K562 (cell line): ENCODE measurements around the gene NUDT22. TPM values are rescaled to one million over a fixed set of nuclear protein-coding genes. Genes with fewer than 3 reads are reported as not detected.

ENCODE experiments used
- ATAC-seq: fragments of 200-7000 bp; cut with Tn5 transposase; 3 replicates; pipeline ENCODE4 v1.9.1; 2020; ENCODE audit warnings: moderate library complexity
- BruUV-seq: library from RNA; stranded (reverse); fragments of 400-500 nt; replicated peaks from 2 replicates; lab custom pipeline; 2021; lab: Mats Ljungman, UMichigan
- CTCF ChIA-PET: fragments of 300-600 bp; formaldehyde crosslinking; extraction: SDS; loops from one replicate; lab custom pipeline; 2021; ENCODE audit warnings: low intra/inter-chr PET ratio; lab: Yijun Ruan, JAX
- POLR2A ChIA-PET: fragments of 300-600, 350-650 bp; sonication (Branson Sonifier 250); formaldehyde crosslinking; extraction: SDS; loops from one replicate; lab custom pipeline; 2021; ENCODE audit warnings: antibody characterized with exemption, inconsistent platforms; lab: Yijun Ruan, JAX
- DNase-seq, 4 experiments: peaks; one replicate each; pipeline versions ENCODE4 v3.0.0 to v3.0.0-alpha.2; 2011 to 2018; ENCODE audit warnings: low spot score in 3 of 4, mixed read lengths in 3 of 4; ENCODE audit errors: extremely low read depth in 1 of 4
- FAIRE-seq: peaks from 2 replicates; lab custom pipeline; 2011; peaks lifted over from hg19 to GRCh38; lab: Jason Lieb, UNC
- H2AFZ ChIP-seq: 2 replicates; pipeline ENCODE4 v1.6.0; 2011; ENCODE audit warnings: low read depth, low read length, control low read depth, inconsistent platforms
- H3K27ac ChIP-seq: fragments of 200-600 bp; 3 replicates; pipeline ENCODE4 v1.8.0; 2011; ENCODE audit warnings: low read depth, mild to moderate bottlenecking, control low read depth, inconsistent platforms, low read length, moderate library complexity, mixed read lengths; ENCODE audit errors: extremely low read depth
- H3K27me3 ChIP-seq, 2 experiments: fragments of 300-600 bp in 1 of 2; 2 replicates in 1 of 2; 3 replicates in 1 of 2; pipeline versions ENCODE4 v1.6.0 to v1.8.0; 2011; ENCODE audit warnings: inconsistent platforms in 2 of 2, low read length in 2 of 2, mild to moderate bottlenecking in 1 of 2, mixed read lengths in 1 of 2, moderate library complexity in 1 of 2; ENCODE audit not compliant: control insufficient read depth in 2 of 2, insufficient read depth in 2 of 2
- H3K36me3 ChIP-seq: fragments of 300-600 bp; 3 replicates; pipeline ENCODE4 v1.8.0; 2011; ENCODE audit warnings: mild to moderate bottlenecking, low read length, inconsistent platforms; ENCODE audit not compliant: control insufficient read depth, insufficient read depth
- H3K4me1 ChIP-seq, 2 experiments: fragments of 200-600 bp in 1 of 2; replicated peaks in 1 of 2; 2 replicates in 1 of 2; 3 replicates in 1 of 2; pipeline versions ENCODE4 v1.5.1 to v1.8.0; 2011; ENCODE audit warnings: inconsistent platforms in 2 of 2, low read length in 2 of 2, mild to moderate bottlenecking in 1 of 2, mixed read lengths in 1 of 2, moderate library complexity in 1 of 2; ENCODE audit not compliant: control insufficient read depth in 2 of 2, insufficient read depth in 2 of 2
- H3K4me2 ChIP-seq: 2 replicates; pipeline ENCODE4 v1.6.1; 2011; ENCODE audit warnings: low read length, control low read depth, inconsistent platforms, mixed read lengths; ENCODE audit not compliant: insufficient read depth
- H3K4me3 ChIP-seq: fragments of 200-600 bp; sonication (generic), shearing (Covaris generic); 2 replicates; pipeline ENCODE4 v1.5.1; 2016; ENCODE audit warnings: control low read depth, inconsistent platforms
- H3K79me2 ChIP-seq: fragments of 200-600 bp; 3 replicates; pipeline ENCODE4 v1.8.0; 2011; ENCODE audit warnings: low read length, inconsistent platforms; ENCODE audit not compliant: control insufficient read depth, insufficient read depth
- H3K9ac ChIP-seq, 2 experiments: 2 replicates each; pipeline versions ENCODE4 v1.6.0 to v1.6.1; 2011; ENCODE audit warnings: low read depth in 2 of 2, low read length in 2 of 2, control low read depth in 1 of 2, inconsistent platforms in 1 of 2, mild to moderate bottlenecking in 1 of 2, mixed read lengths in 1 of 2; ENCODE audit not compliant: insufficient read depth in 1 of 2
- H3K9me1 ChIP-seq: one replicate; pipeline ENCODE4 v1.6.0; 2011; ENCODE audit warnings: inconsistent platforms, mild to moderate bottlenecking, low read length, moderate library complexity; ENCODE audit not compliant: control insufficient read depth, insufficient read depth
- H3K9me3 ChIP-seq: replicated peaks from 2 replicates; pipeline ENCODE4 v1.5.1; 2011; ENCODE audit warnings: low read depth, low read length, inconsistent platforms; ENCODE audit not compliant: control insufficient read depth, insufficient read depth
- H4K20me1 ChIP-seq: replicated peaks from 2 replicates; pipeline ENCODE4 v1.6.1; 2011; ENCODE audit warnings: low read length, inconsistent platforms, mixed read lengths; ENCODE audit not compliant: control insufficient read depth, insufficient read depth
- ARID1B ChIP-seq: fragments of 450-650 bp; IDR thresholded peaks from 2 replicates; pipeline ENCODE4 v1.6.1; 2016; ENCODE audit warnings: antibody characterized with exemption, mild to moderate bottlenecking, inconsistent platforms
- CBFA2T3 ChIP-seq: fragments of 450-650 bp; IDR thresholded peaks from 2 replicates; pipeline ENCODE4 v1.6.1; 2017
- CREM ChIP-seq: IDR thresholded peaks from 2 replicates; pipeline ENCODE4 v1.6.1; 2014; ENCODE audit warnings: antibody characterized with exemption, low read depth
- DPF2 ChIP-seq: fragments of 450-650 bp; IDR thresholded peaks from 2 replicates; pipeline ENCODE4 v1.6.1; 2016
- EGR1 ChIP-seq: fragments of 450-650 bp; conservative IDR thresholded peaks from 2 replicates; pipeline ENCODE4 v1.6.1; 2017; ENCODE audit warnings: mild to moderate bottlenecking
- HMGN3 ChIP-seq: IDR thresholded peaks from 2 replicates; pipeline ENCODE4 v1.6.1; 2011; ENCODE audit warnings: borderline replicate concordance, low read depth, mild to moderate bottlenecking, mixed read lengths, low read length; ENCODE audit not compliant: insufficient read length; ENCODE audit errors: extremely low read depth
- NRF1 ChIP-seq, 2 experiments: fragments of 450-650 bp; IDR thresholded peaks in 1 of 2; conservative IDR thresholded peaks in 1 of 2; 2 replicates each; pipeline ENCODE4 v1.6.1; 2014; ENCODE audit warnings: mild to moderate bottlenecking in 2 of 2
- POLR2G ChIP-seq: fragments of 200-400 bp; formaldehyde crosslinking; IDR thresholded peaks from 2 replicates; pipeline ENCODE4 v1.6.1; 2017; ENCODE audit warnings: low read depth, mild to moderate bottlenecking, antibody characterized with exemption, low read length, moderate library complexity
- RBFOX2 ChIP-seq: fragments of 200-400 bp; formaldehyde crosslinking; IDR thresholded peaks from 2 replicates; pipeline ENCODE4 v1.6.1; 2017; ENCODE audit warnings: low read depth, mild to moderate bottlenecking, low read length, moderate library complexity
- WHSC1 ChIP-seq: IDR thresholded peaks from one replicate; pipeline ENCODE4 v1.6.1; 2012; ENCODE audit warnings: low read length, control low read depth, inconsistent platforms
- ZBTB7A ChIP-seq: IDR thresholded peaks from 2 replicates; pipeline ENCODE4 v1.6.1; 2011; ENCODE audit warnings: low read depth, mild to moderate bottlenecking, low read length, moderate library complexity, borderline replicate concordance; ENCODE audit not compliant: control insufficient read depth
- ZFP1 ChIP-seq: fragments of 450-650 bp; formaldehyde crosslinking; IDR thresholded peaks from 2 replicates; pipeline ENCODE4 v1.4.0; 2020; ENCODE audit warnings: mild to moderate bottlenecking, mixed read lengths
- ZNF197 ChIP-seq: fragments of 200-800 bp; sonication (Bioruptor generic); IDR thresholded peaks from 2 replicates; pipeline ENCODE4 v1.6.1; 2016; ENCODE audit warnings: low read depth, missing genetic modification characterization, missing compliant biosample characterization
- WGBS: fragments of 100-300 bp; shearing (Covaris generic); methylation state at CpG from one replicate; pipeline ENCODE4 v1.1.6; 2016; ENCODE audit warnings: low coverage, mixed read lengths; ENCODE audit not compliant: insufficient coverage; ENCODE audit errors: missing lambda C conversion rate; 5-methylcytosine and 5-hydroxymethylcytosine counted together
- in situ Hi-C: fragments of 300-500 bp; cut with MboI; formaldehyde crosslinking; loops from 4 replicates; pipeline ENCODE4 v1.15.0; 2018; ENCODE audit warnings: inconsistent platforms, mixed read lengths
- intact Hi-C: fragments of 100-400 bp; cut with micrococcal nuclease; formaldehyde crosslinking; loops from 2 replicates; pipeline ENCODE4 v1.14.2; 2022
- polyA plus RNA-seq, 8 experiments: library from polyadenylated mRNA; depleted of rRNA in 4 of 8; stranded (reverse) in 5 of 8; unstranded in 3 of 8; fragments of >200 nt; fragmentation: Nextera tagmentation in 2 of 8; fragmentation: Illumina TruSeq in 1 of 8; extraction: Ambion mirVana in 2 of 8; extraction: Trizol in 1 of 8; gene quantifications; 2 replicates each; pipeline versions ENCODE4 v1.2.1 to v1.2.3, GENCODE V29; 2011 to 2014; ENCODE audit warnings: inconsistent platforms in 1 of 8, missing spikeins in 1 of 8
- total RNA-seq, 7 experiments: library from RNA; depleted of rRNA in 6 of 7; stranded (reverse); fragments of >200 nt in 6 of 7; fragmentation: Illumina TruSeq in 2 of 7; extraction: Trizol in 2 of 7; gene quantifications; 2 replicates each; pipeline versions ENCODE4 v1.2.1 to v1.2.3, GENCODE V29; 2011 to 2021; ENCODE audit warnings: low replicate concordance in 1 of 7
- TF ChIP-seq, protein P1 (sequence below): sonication (generic); formaldehyde crosslinking; IDR thresholded peaks from 2 replicates; pipeline ENCODE4 v1.8.1; 2023; ENCODE audit warnings: missing genetic modification reagents, mild to moderate bottlenecking, borderline replicate concordance
- TF ChIP-seq, protein P2 (sequence below), 2 experiments: fragments of 450-650 bp in 1 of 2; sonication (generic) in 1 of 2; formaldehyde crosslinking in 1 of 2; IDR thresholded peaks in 1 of 2; conservative IDR thresholded peaks in 1 of 2; 2 replicates each; pipeline versions ENCODE4 v1.6.1 to v1.8.1; 2016 to 2023; ENCODE audit warnings: mild to moderate bottlenecking in 2 of 2, moderate library complexity in 2 of 2, inconsistent platforms in 1 of 2, missing genetic modification reagents in 1 of 2

NUDT22 gene
- total and polyA plus RNA-seq, 9 of the 15 experiments (the other 6 are each of a cell fraction or from before 2014, with no cell fraction given), result 6.3 to 92.6 (median 37.4) TPM

DNA sequence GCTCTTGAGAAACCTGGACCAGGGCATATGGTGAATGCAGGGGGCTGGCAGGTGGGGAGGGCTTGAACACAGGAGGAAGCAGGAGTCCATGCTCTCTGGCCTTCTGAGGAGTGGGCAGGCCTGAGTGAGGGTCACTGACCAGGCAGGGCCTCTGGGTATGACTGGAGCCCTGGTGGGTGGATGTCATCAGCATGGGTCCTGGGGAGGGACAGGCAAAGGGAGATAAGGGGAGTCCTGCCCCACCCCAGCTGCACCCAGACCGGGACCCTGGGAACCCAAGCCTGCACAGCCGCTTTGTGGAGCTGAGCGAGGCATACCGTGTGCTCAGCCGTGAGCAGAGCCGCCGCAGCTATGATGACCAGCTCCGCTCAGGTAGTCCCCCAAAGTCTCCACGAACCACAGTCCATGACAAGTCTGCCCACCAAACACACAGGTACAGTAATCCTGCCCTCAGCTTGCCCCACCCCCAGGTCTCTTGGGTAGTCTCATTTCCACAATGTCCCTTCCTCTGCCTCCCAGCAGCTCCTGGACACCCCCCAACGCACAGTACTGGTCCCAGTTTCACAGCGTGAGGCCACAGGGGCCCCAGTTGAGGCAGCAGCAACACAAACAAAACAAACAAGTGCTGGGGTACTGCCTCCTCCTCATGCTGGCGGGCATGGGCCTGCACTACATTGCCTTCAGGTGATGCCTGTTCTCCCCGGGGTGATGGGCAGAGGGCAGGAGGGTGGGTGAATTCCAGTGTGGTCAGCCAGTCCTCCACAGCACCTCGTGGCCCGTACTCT is 6.3 kb downstream of the NUDT22 start:
- H3K79me2 ChIP-seq, result peaks cover 45% of the 10 kb centered on the region
- H3K4me3 ChIP-seq, result no peak overlapping the region
- peak overlapping the region; percentile 67 for H3K4me2 ChIP-seq
- CTCF ChIA-PET, result no interaction called here
- H3K9me1 ChIP-seq, result no peaks in the 10 kb centered on the region
- H3K27ac ChIP-seq, result peak overlapping the region; percentile 47; the same call in 2 of the 3 replicates
- peak; percentile 48 for FAIRE-seq
- TF ChIP-seq HMGN3 (peak; percentile 29), ARID1B (0 out of 2 replicates have a peak, but pooled peaks have one; percentile 26), NRF1 (conservative IDR thresholded peaks at IDR 0.05 in 1 of 2, IDR thresholded peaks at IDR 0.05 in 1 of 2) (peak; percentile 14 to 24; a peak in 1 of 4 replicates), CREM (0 out of 2 replicates have a peak, but pooled peaks have one; percentile 24), ZNF197 (no peak), EGR1 (peak; percentile 44), POLR2G (peak; percentile 54), DPF2 (peak; percentile 14; the same call in 1 of the 2 replicates), WHSC1 (no peak), CBFA2T3 (peak; percentile 47; the same call in 1 of the 2 replicates), RBFOX2 (0 out of 2 replicates have a peak, but pooled peaks have one; percentile 26), ZBTB7A (peak; percentile 78; the same call in 1 of the 2 replicates), ZFP1 (CRISPR knock-in tag) (no peak)
- TF ChIP-seq, protein P1, sequence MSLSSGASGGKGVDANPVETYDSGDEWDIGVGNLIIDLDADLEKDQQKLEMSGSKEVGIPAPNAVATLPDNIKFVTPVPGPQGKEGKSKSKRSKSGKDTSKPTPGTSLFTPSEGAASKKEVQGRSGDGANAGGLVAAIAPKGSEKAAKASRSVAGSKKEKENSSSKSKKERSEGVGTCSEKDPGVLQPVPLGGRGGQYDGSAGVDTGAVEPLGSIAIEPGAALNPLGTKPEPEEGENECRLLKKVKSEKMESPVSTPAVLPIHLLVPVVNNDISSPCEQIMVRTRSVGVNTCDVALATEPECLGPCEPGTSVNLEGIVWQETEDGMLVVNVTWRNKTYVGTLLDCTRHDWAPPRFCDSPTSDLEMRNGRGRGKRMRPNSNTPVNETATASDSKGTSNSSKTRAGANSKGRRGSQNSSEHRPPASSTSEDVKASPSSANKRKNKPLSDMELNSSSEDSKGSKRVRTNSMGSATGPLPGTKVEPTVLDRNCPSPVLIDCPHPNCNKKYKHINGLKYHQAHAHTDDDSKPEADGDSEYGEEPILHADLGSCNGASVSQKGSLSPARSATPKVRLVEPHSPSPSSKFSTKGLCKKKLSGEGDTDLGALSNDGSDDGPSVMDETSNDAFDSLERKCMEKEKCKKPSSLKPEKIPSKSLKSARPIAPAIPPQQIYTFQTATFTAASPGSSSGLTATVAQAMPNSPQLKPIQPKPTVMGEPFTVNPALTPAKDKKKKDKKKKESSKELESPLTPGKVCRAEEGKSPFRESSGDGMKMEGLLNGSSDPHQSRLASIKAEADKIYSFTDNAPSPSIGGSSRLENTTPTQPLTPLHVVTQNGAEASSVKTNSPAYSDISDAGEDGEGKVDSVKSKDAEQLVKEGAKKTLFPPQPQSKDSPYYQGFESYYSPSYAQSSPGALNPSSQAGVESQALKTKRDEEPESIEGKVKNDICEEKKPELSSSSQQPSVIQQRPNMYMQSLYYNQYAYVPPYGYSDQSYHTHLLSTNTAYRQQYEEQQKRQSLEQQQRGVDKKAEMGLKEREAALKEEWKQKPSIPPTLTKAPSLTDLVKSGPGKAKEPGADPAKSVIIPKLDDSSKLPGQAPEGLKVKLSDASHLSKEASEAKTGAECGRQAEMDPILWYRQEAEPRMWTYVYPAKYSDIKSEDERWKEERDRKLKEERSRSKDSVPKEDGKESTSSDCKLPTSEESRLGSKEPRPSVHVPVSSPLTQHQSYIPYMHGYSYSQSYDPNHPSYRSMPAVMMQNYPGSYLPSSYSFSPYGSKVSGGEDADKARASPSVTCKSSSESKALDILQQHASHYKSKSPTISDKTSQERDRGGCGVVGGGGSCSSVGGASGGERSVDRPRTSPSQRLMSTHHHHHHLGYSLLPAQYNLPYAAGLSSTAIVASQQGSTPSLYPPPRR, result no peak
- TF ChIP-seq, protein P2, sequence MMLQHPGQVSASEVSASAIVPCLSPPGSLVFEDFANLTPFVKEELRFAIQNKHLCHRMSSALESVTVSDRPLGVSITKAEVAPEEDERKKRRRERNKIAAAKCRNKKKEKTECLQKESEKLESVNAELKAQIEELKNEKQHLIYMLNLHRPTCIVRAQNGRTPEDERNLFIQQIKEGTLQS (IDR thresholded peaks at IDR 0.05), result 0 out of 2 replicates have a peak, but pooled peaks have one; percentile 23
- TF ChIP-seq, protein P2 (CRISPR knock-in tag; conservative IDR thresholded peaks at IDR 0.05), result no peak
- in situ Hi-C loops, result no loop called here
- no peaks in the 10 kb centered on the region for H4K20me1 ChIP-seq
- peak overlapping the region; percentile 48 to 71 for H3K9ac ChIP-seq
- peaks cover 37 to 73% of the 10 kb centered on the region in 2 experiments for H3K4me1 ChIP-seq
- H3K9me3 ChIP-seq, result no peaks in the 10 kb centered on the region
- BruUV-seq, result no TSS peak
- 54% methylated on average over 15 of the region's 15 CpGs for WGBS
- ATAC-seq, result peak; percentile 3
- POLR2A ChIA-PET, result interaction anchor here (1.0 to 2.5 kb wide), 7 partner anchors 9 to 71 kb away, joined by 3 to 11 read pairs (median 5); partner anchors contain the start of genes FERMT3, FKBP2 and PPP1R14B
- DNase-seq, result peak in 2 of 4 experiments; percentile 57 to 76
- H2AFZ ChIP-seq, result no peak overlapping the region
- intact Hi-C loops, result no loop called here
- peaks cover 23% of the 10 kb centered on the region; the same call in 2 of the 3 replicates for H3K36me3 ChIP-seq
- no peaks in the 10 kb centered on the region for H3K27me3 ChIP-seq
